Memory B cell (primary cell): ENCODE measurements around the gene GOLT1B.
"Not testable (repeated sequence)": the region's sequence is repeated elsewhere in the genome, so short reads cannot be mapped to it uniquely, and the experiment has no call there.

ENCODE experiments used
- ATAC-seq: fragments of 150-1000 bp; cut with Tn5 transposase; 2 replicates; pipeline ENCODE4 v1.10.0; 2021; ENCODE audit warnings: low read depth, mild to moderate bottlenecking, moderate library complexity
- DNase-seq, 2 donors: peaks; one replicate each; pipeline ENCODE4 v3.0.0; 2022; ENCODE audit warnings: low spot score in 2 of 2
- H3K27ac Mint-ChIP-seq: one replicate; pipeline ENCODE4 v1.8.0; 2022; ENCODE audit warnings: mild to moderate bottlenecking, moderate library complexity, mixed read lengths
- H3K27me3 Mint-ChIP-seq: one replicate; pipeline ENCODE4 v1.8.0; 2022; ENCODE audit warnings: mixed read lengths
- H3K36me3 Mint-ChIP-seq: one replicate; pipeline ENCODE4 v1.8.0; 2022; ENCODE audit warnings: mild to moderate bottlenecking, mixed read lengths
- H3K4me1 Mint-ChIP-seq: one replicate; pipeline ENCODE4 v1.8.0; 2022; ENCODE audit warnings: mixed read lengths
- H3K4me3 Mint-ChIP-seq: one replicate; pipeline ENCODE4 v1.8.0; 2022; ENCODE audit warnings: mild to moderate bottlenecking, moderate library complexity, mixed read lengths
- H3K9me3 Mint-ChIP-seq: one replicate; pipeline ENCODE4 v1.8.0; 2022; ENCODE audit warnings: mixed read lengths

The GOLT1B gene

GRCh38 chr12:21501258-21502163 is at the start of gene GOLT1B, which contains the start of gene RECQL:
GOLT1B (plus strand) TSS chr12:21501789; CDS start chr12:21501924, 135 bp downstream.
RECQL (minus strand) TSS chr12:21501635; CDS start chr12:21499570, 2,065 bp downstream.
- peak; percentile 97 for ATAC-seq
- no peak within 1 kb of the TSS for H3K4me3 Mint-ChIP-seq

GRCh38 chr12:21453312-21453852 is 48.2 kb upstream of the GOLT1B start:
- peak overlapping the region; percentile 68 for H3K27ac Mint-ChIP-seq
- no peak overlapping the region for H3K4me3 Mint-ChIP-seq
- H3K9me3 Mint-ChIP-seq, result no peaks in the 10 kb centered on the region
- H3K27me3 Mint-ChIP-seq, result no peaks in the 10 kb centered on the region
- H3K36me3 Mint-ChIP-seq, result peaks cover 17% of the 10 kb centered on the region
- H3K4me1 Mint-ChIP-seq, result no peaks in the 10 kb centered on the region
- DNase-seq, result no peak
- ATAC-seq, result no peak

More at GRCh38 chr12:21501258-21502163, at the start of gene GOLT1B, which contains the start of gene RECQL:
- peaks cover 18% of the 10 kb centered on the region for H3K4me1 Mint-ChIP-seq
- no peaks in the 10 kb centered on the region for H3K27me3 Mint-ChIP-seq
- H3K27ac Mint-ChIP-seq, result no peak within 1 kb of the TSS
- peak; percentile 81 to 90 for DNase-seq
- H3K9me3 Mint-ChIP-seq, result no peaks in the 10 kb centered on the region
- H3K36me3 Mint-ChIP-seq, result peaks cover 17% of the 10 kb centered on the region

- ATAC-seq (no peak), DNase-seq (no peak)
- no peak overlapping the region for H3K4me3 Mint-ChIP-seq
- no peaks in the 10 kb centered on the region for H3K27me3 Mint-ChIP-seq
- no peaks in the 10 kb centered on the region for H3K9me3 Mint-ChIP-seq
- H3K36me3 Mint-ChIP-seq, result peaks cover 15% of the 10 kb centered on the region
- H3K4me1 Mint-ChIP-seq, result no peaks in the 10 kb centered on the region
- peak overlapping the region; percentile 21 for H3K27ac Mint-ChIP-seq
These were observed 45.3 kb upstream of the GOLT1B start for GRCh38 chr12:21456291-21456780.

- DNase-seq (no peak), ATAC-seq (no peak)
- Mint-ChIP-seq H3K9me3 (no peaks in the 10 kb centered on the region), H3K27ac (no peak overlapping the region), H3K36me3 (peaks cover 26% of the 10 kb centered on the region), H3K4me3 (no peak overlapping the region), H3K27me3 (no peaks in the 10 kb centered on the region), H3K4me1 (no peaks in the 10 kb centered on the region)
These were observed 42.1 kb upstream of the GOLT1B start for GRCh38 chr12:21459474-21459873.

- not testable (repeated sequence) for H3K9me3 Mint-ChIP-seq, H3K4me3 Mint-ChIP-seq, ATAC-seq, DNase-seq, H3K4me1 Mint-ChIP-seq, H3K27me3 Mint-ChIP-seq
- Mint-ChIP-seq H3K27ac (peak overlapping the region; percentile 14), H3K36me3 (peaks cover 29% of the 10 kb centered on the region)
These were observed 34.3 kb upstream of the GOLT1B start for GRCh38 chr12:21467334-21467733.

- ATAC-seq (no peak), DNase-seq (no peak)
- Mint-ChIP-seq H3K36me3 (peaks cover 30% of the 10 kb centered on the region), H3K27me3 (no peaks in the 10 kb centered on the region), H3K27ac (peak overlapping the region; percentile 55), H3K4me1 (no peaks in the 10 kb centered on the region), H3K4me3 (no peak overlapping the region), H3K9me3 (no peaks in the 10 kb centered on the region)
These were observed 30.3 kb upstream of the GOLT1B start for GRCh38 chr12:21471294-21471693.

- Mint-ChIP-seq H3K27ac (peak overlapping the region; percentile 5), H3K27me3 (no peaks in the 10 kb centered on the region), H3K4me3 (no peak overlapping the region), H3K4me1 (no peaks in the 10 kb centered on the region), H3K36me3 (peaks cover 29% of the 10 kb centered on the region), H3K9me3 (no peaks in the 10 kb centered on the region)
- ATAC-seq (no peak), DNase-seq (no peak)
These were observed 29.3 kb upstream of the GOLT1B start for GRCh38 chr12:21472197-21472823.

GRCh38 chr12:21475552-21475951 is 26.0 kb upstream of the GOLT1B start:
- DNase-seq, result no peak
- no peaks in the 10 kb centered on the region for H3K27me3 Mint-ChIP-seq
- H3K4me3 Mint-ChIP-seq, result no peak overlapping the region
- H3K9me3 Mint-ChIP-seq, result no peaks in the 10 kb centered on the region
- H3K4me1 Mint-ChIP-seq, result no peaks in the 10 kb centered on the region
- H3K36me3 Mint-ChIP-seq, result peaks cover 20% of the 10 kb centered on the region
- no peak overlapping the region for H3K27ac Mint-ChIP-seq
- ATAC-seq, result no peak

GRCh38 chr12:21476949-21477348 is 24.6 kb upstream of the GOLT1B start:
- H3K4me1 Mint-ChIP-seq, result no peaks in the 10 kb centered on the region
- H3K27ac Mint-ChIP-seq, result no peak overlapping the region
- peaks cover 17% of the 10 kb centered on the region for H3K36me3 Mint-ChIP-seq
- H3K4me3 Mint-ChIP-seq, result no peak overlapping the region
- no peaks in the 10 kb centered on the region for H3K9me3 Mint-ChIP-seq
- DNase-seq (no peak), ATAC-seq (no peak)
- no peaks in the 10 kb centered on the region for H3K27me3 Mint-ChIP-seq

GRCh38 chr12:21478756-21479455 is 22.7 kb upstream of the GOLT1B start:
- no peaks in the 10 kb centered on the region for H3K27me3 Mint-ChIP-seq
- no peak overlapping the region for H3K4me3 Mint-ChIP-seq
- H3K27ac Mint-ChIP-seq, result no peak overlapping the region
- DNase-seq (no peak), ATAC-seq (no peak)
- peaks cover 4% of the 10 kb centered on the region for H3K36me3 Mint-ChIP-seq
- H3K9me3 Mint-ChIP-seq, result no peaks in the 10 kb centered on the region
- no peaks in the 10 kb centered on the region for H3K4me1 Mint-ChIP-seq

GRCh38 chr12:21483531-21483930 is 18.1 kb upstream of the GOLT1B start:
- Mint-ChIP-seq H3K9me3 (no peaks in the 10 kb centered on the region), H3K27ac (no peak overlapping the region), H3K36me3 (peaks cover 9% of the 10 kb centered on the region), H3K4me1 (peaks cover 7% of the 10 kb centered on the region), H3K27me3 (no peaks in the 10 kb centered on the region), H3K4me3 (no peak overlapping the region)
- DNase-seq, result no peak
- no peak for ATAC-seq

- H3K36me3 Mint-ChIP-seq, result peaks cover 23% of the 10 kb centered on the region
- peaks cover 7% of the 10 kb centered on the region for H3K4me1 Mint-ChIP-seq
- no peak overlapping the region for H3K4me3 Mint-ChIP-seq
- DNase-seq (no peak), ATAC-seq (no peak)
- H3K9me3 Mint-ChIP-seq, result no peaks in the 10 kb centered on the region
- H3K27ac Mint-ChIP-seq, result no peak overlapping the region
- H3K27me3 Mint-ChIP-seq, result no peaks in the 10 kb centered on the region
These were observed 15.6 kb upstream of the GOLT1B start for GRCh38 chr12:21485998-21486397.

GRCh38 chr12:21499765-21500164 is 1.8 kb upstream of the GOLT1B start:
- peaks cover 20% of the 10 kb centered on the region for H3K4me1 Mint-ChIP-seq
- no peaks in the 10 kb centered on the region for H3K27me3 Mint-ChIP-seq
- H3K36me3 Mint-ChIP-seq, result peaks cover 27% of the 10 kb centered on the region
- no peaks in the 10 kb centered on the region for H3K9me3 Mint-ChIP-seq
- ATAC-seq, result no peak
- H3K4me3 Mint-ChIP-seq, result no peak overlapping the region
- H3K27ac Mint-ChIP-seq, result no peak overlapping the region
- no peak for DNase-seq
